ENCODE results near the gene PHACTR3. TPM values are rescaled to one million over a fixed set of nuclear protein-coding genes. Genes with fewer than 3 reads are reported as not detected.

PHACTR3 gene
- total and polyA plus RNA-seq, 2 of the 8 experiments (the other 6 are each of a cell fraction or from before 2014, with no cell fraction given) = 0.05 to 0.13 TPM

DNA sequence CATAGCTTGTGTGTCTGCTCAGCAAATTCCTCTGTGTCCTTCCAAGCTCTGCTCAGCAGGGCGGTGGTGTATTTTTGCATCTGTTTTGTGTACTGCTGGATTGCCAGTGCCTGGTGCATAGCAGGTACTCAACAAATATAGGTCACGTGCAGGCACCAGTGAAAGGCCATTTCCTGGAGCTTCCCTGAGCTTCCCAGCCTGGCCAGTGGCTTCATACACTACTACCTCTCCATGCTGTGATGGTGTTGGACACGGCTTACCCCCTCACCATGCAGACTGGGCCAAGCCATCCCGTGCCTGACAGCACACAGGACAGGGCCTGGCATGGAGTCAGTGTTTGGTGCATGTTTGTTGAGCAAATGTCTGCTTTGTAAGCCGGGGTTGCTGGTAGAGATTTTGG, 7.7 kb upstream of the PHACTR3 start:
- Histone ChIP-seq H2BK15ac (ENCODE audit: low read length) (no peak overlapping the region), H3K79me2 (ENCODE audit: control insufficient read depth in 1 of 2, insufficient read depth in 2 of 2, low read length in 2 of 2) (no peaks in the 10 kb centered on the region), H2BK120ac (replicated peaks; ENCODE audit: low read depth, low read length) (no peak overlapping the region), H4K20me1 (replicated peaks in 1 of 2; ENCODE audit: control insufficient read depth in 1 of 2, insufficient read depth in 2 of 2, low read length in 2 of 2) (no peaks in the 10 kb centered on the region), H3K4me2 (ENCODE audit: insufficient read depth in 1 of 2, low read depth in 2 of 2, low read length in 2 of 2) (no peak overlapping the region), H2BK20ac (ENCODE audit: low read length) (no peak overlapping the region), H3K23me2 (ENCODE audit: low read depth, low read length) (no peaks in the 10 kb centered on the region), H4K8ac (ENCODE audit: extremely low read depth, insufficient read depth, low read length) (no peak overlapping the region), H2AK5ac (ENCODE audit: low read depth, low read length) (no peak overlapping the region), H3K27me3 (replicated peaks in 1 of 4; ENCODE audit: control insufficient read depth in 3 of 4, extremely low read depth in 1 of 4, insufficient read depth in 3 of 4, low read length in 3 of 4) (peaks cover 0 to 2% (median 0%) of the 10 kb centered on the region in 4 experiments; a peak in 1 of 7 replicates), H3K14ac (ENCODE audit: insufficient read length) (no peak overlapping the region), H4K5ac (ENCODE audit: insufficient read length, low read depth, low read length) (no peak overlapping the region), H4K91ac (replicated peaks; ENCODE audit: insufficient read length, low read length) (no peak overlapping the region), H2AFZ (ENCODE audit: low read length) (no peak overlapping the region), H3K9ac (replicated peaks in 1 of 4; ENCODE audit: extremely low read depth in 1 of 4, low read depth in 3 of 4, low read length in 3 of 4) (no peak overlapping the region), H3K36me3 (ENCODE audit: control insufficient read depth in 2 of 4, insufficient read depth in 4 of 4, low read length in 3 of 4) (no peaks in the 10 kb centered on the region; a peak in 1 of 8 replicates), H3K4ac (replicated peaks; ENCODE audit: insufficient read length, low read depth, low read length) (no peak overlapping the region), H3K23ac (ENCODE audit: insufficient read length) (no peak overlapping the region), H3K79me1 (ENCODE audit: low read depth, low read length) (no peaks in the 10 kb centered on the region), H3K9me3 (ENCODE audit: insufficient read depth in 2 of 2, low read depth in 1 of 2, low read length in 1 of 2) (peaks cover 50 to 68% of the 10 kb centered on the region in 2 experiments), H3K18ac (ENCODE audit: extremely low read depth, low read length) (no peak overlapping the region), H3K27ac (ENCODE audit: low read depth, low read length) (no peak overlapping the region), H3K56ac (replicated peaks; ENCODE audit: insufficient read length, low read depth, low read length) (no peak overlapping the region), H3K4me3 (ENCODE audit: extremely low read depth in 1 of 4, insufficient read depth in 2 of 4, low read depth in 3 of 4, low read length in 4 of 4) (no peak overlapping the region), H3K4me1 (replicated peaks in 1 of 4; ENCODE audit: control insufficient read depth in 3 of 4, insufficient read depth in 4 of 4, low read length in 3 of 4) (no peaks in the 10 kb centered on the region), H2BK12ac (ENCODE audit: low read depth, low read length) (no peak overlapping the region), H2BK5ac (ENCODE audit: low read depth, low read length) (no peak overlapping the region)
- no peak for FAIRE-seq
- WGBS, 2 experiments (ENCODE audit: extremely low coverage in 1 of 2, insufficient coverage in 1 of 2, insufficient read length in 1 of 2, insufficient replicate concordance in 2 of 2, low coverage in 1 of 2, low lambda C conversion rate in 2 of 2, missing lambda C conversion rate in 1 of 2) = 70% methylated on average over 5 of the region's 5 CpGs; no CpG with 5 or more reads in 1 of the 2 experiments
- no peak for TF ChIP-seq ZNF274 (IDR thresholded peaks at IDR 0.05; ENCODE audit: borderline replicate concordance, extremely low read depth, low read length)
- TF ChIP-seq TCF12 (IDR thresholded peaks at IDR 0.05; ENCODE audit: low read depth, low read length) = no peak
- no peak for TF ChIP-seq NANOG (IDR thresholded peaks at IDR 0.05; ENCODE audit: insufficient read depth, low read depth, low read length, poor library complexity, severe bottlenecking)
- TF ChIP-seq SP2 (IDR thresholded peaks at IDR 0.05; ENCODE audit: low read length) = no peak
- TF ChIP-seq MAFK (IDR thresholded peaks at IDR 0.05; ENCODE audit: low read depth, low read length) = no peak
- no peak for TF ChIP-seq TBP (IDR thresholded peaks at IDR 0.05; ENCODE audit: low read depth, low read length)
- CTCF ChIA-PET (ENCODE audit: partially characterized antibody) = interaction anchor here (1.8 to 2.2 kb wide), 3 partner anchors 13 to 15 kb away, joined by 5 to 10 read pairs (median 5); no protein-coding TSS in a partner anchor
- no peak for DNase-seq (ENCODE audit: low read depth in 1 of 2, low spot score in 2 of 2)
- POLR2A ChIA-PET (ENCODE audit: partially characterized antibody) = no interaction called here
